Endometrium (tissue), 2 donors: ENCODE data around the gene PPP1R9A.

Experiments used
- FAIRE-seq: peaks from 2 replicates; lab custom pipeline; 2012; peaks lifted over from hg19 to GRCh38; lab: Jason Lieb, UNC
- donor health status: control.
- donor health status: control.

Gene PPP1R9A

DNA sequence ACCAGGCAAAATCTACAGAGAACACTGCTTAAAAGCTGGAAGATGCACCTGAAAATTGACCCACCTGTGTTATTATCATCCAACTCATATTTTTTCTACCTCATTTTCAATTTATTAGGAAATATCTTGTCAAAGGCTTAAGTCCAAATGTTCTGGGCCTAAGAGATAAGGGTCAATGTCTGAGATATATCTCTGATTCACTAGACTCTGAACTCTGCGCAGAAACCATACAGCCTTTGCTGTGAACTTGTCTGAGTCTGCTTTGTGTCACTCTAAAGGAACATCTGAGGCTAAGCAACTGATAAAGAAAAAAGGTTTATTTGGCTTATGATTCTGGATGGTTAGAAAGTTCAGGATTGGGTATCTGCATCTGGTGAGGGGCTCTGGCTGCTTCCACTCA, 413.3 kb downstream of the PPP1R9A start:
- no peak for FAIRE-seq

DNA sequence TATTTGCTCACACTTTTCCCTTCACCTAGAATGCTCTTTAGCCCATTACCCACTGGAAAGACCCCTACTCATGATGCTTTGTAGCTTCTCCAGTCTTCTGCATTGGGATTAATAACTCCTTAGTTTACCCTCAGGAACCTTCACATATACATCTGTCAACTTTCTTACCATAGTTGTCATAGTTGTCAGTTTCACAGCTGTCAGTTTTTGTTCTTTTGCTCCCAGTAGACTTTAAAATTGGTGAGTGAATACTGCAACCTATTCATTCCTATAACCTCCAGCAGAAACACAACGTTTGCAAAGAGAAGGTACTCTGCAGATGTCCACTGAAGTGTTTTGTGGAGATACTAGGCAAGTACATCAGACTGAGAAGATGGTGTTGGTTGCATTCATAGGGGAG, 414.3 kb downstream of the PPP1R9A start:
- FAIRE-seq = no peak

DNA sequence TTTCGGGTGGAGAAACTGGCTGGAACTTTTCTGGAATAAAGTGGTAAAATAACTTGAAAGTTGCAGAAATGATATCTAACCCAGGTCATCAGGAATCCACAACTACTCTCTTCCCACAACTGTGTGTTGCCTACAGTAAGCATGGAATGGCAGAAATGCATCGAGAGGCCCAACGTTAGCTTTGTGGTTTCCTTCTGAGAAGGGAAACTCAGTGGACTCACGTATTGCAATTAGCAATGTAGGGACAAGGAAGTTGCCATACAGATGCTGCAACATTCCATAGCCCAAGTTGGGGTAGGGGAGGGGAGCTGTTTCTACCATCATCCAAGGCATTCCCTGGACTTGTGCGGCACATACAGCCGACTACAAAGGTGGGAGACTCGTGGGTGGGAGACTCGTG, 415.0 kb downstream of the PPP1R9A start:
- FAIRE-seq = no peak

DNA sequence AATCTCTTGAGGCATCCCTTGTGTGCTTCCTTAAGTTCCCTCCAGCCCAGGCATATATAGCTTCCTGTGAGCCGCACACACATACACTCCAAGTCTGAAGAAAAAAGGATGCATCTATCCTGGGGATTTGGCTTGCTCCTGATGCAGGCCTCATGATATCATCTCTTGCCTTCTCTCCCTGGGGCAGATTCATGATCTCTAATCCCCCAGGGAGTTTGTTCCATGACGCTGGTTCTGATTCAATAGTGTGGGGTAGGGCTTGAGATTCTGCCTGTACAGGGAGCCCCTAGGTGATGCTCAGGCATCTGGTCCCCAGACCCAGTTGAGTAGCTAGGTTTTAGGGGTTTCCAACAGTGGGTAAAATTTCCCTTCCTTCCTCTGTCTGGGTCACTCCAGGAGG, 415.5 kb downstream of the PPP1R9A start:
- no peak for FAIRE-seq

DNA sequence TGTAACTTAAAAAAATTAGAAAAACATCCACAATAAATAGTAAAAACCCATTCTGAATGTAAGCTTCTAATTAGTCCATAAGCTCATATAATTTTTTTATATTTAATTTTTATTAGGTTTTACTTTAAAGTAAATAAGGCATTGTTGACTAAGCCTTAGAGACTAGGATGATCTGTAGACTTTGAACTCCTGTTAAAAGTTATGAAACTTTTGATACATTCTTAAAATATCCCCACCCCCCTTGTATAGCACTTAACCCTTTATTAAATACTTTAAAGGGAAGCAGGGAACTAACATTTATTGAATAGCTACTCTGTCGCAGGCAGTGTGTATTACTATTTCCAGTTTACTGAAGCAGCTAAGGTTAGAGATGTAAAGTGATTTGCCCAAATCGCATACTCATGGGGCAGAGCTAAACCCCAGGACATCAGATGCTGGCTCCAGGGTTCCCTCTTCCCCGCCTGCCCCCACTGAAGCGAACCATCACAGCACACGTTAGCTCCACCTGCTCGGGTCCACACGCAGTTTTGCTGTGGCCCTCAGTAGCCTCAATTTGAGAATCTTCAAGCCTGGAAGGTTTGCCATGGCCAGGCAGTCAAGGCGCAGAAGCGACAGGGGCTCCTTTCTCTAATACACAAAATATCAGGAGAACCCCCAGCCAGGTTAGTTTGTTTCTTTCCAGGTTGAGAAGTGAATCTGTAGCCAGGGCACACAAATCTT, 416.2 kb downstream of the PPP1R9A start:
- FAIRE-seq = no peak

DNA sequence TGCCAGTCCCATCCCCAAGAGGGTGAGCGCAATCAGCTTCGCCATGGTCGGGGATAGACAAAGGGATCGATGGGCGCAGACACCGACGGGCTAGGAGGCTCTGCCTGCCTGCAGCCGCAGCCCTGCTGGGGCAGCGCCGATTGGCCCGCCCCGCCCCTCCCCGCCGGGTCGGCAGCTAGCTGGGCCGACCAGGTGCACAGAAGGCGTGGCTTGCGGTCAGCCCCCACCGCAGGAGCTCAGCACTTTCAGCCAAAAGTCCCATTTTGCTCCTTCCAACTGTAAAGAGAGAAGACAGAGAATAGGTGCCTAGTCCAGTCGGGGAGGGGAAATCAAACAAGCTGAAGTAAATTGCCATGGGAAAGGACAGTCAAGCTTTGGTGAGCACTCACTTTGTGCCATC, 417.0 kb downstream of the PPP1R9A start, which contains the start of gene PON1:
PON1 (minus strand) TSS at position 102 of the 400 bp plus-strand sequence; CDS start at position 45, 57 bp downstream.
- FAIRE-seq = no peak

DNA sequence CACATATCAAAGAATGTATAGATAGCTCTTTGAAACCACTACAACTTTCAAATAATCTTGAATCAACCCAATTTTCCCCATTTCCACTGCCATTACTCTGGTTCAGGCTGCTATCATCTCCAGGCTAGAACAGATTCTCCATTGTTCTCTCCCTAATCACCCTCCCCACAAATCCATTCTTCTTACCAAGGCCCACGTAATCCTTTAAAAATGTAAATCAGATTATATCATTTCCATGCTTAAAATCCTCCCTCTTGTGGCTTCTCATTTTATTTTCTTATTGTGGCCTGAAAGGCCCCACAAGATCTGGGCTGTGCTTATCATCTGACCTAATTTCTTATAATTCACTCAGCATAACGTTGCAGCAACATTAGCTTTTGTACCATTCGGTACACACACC, 420.0 kb downstream of the PPP1R9A start:
- no peak for FAIRE-seq

DNA sequence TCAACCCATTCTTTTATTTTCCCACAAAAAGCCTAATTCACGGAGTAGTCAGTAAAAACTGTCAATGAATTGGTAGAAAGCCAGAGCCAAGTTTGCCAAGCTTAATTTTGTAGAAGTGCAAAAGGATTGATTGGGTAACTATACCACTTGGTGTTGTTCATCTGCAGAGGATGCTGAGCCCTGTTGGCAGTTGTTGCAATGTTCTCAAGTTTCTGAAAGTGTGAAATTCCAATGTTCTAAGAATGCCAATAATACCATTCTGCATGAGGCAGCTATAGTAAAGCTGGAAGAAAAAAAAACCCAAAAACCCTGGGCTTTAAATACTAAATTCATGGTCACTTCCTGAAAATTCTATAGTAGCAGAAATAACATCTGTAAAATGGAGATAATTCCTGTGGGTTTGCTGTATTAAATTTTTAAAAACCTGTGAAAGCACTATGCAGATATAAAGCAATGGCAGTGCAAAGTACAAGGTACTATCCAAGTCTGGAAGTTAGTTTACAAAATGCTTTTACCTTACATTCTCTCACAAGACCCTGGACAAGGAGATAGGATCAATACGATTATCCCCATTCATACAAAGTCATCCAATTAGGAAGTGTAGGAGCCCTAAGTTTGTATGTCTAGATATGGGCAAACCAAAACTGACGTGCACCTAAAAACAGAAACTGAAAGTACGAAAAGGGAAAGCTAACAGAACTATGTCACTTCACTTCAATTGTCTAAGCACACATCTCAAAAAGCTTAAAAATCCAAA, 423.0 kb downstream of the PPP1R9A start:
- FAIRE-seq = no peak

DNA sequence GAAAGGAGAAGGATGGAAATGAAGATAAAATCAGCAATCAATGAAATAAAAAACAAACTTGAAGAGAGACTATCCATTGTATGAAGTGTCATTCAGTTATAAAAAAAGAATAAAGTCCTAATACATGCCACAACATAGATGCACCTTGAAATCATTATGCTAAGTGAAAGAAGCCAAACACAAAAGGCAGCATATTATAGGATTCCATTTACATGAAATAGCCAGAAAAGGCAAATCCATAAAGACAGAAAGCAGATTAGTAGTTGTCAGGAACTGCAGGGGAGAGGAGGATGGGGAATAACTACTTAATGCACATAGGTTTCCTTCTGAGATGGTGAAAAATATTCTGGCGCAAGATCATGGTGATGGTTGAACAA, 423.6 kb downstream of the PPP1R9A start:
- no peak for FAIRE-seq

DNA sequence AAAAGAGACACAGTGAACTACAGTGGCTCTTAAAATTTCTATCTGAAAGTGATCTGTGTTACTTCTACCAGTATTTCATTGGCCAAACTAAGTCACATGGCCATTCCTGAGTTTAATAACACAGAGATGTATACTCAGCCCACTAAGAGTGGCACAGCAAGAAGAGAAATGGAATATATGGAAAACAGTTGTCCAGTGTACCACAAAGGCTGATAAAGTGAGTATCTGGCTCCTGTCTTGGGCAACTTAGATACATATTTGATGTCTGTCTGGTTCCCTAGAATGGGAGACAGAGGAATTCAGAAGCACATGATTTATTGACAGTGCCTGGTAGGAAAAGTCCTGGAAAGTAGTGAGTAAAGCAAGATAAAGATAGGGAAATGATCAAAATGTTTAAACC, 427.1 kb downstream of the PPP1R9A start:
- FAIRE-seq = no peak

DNA sequence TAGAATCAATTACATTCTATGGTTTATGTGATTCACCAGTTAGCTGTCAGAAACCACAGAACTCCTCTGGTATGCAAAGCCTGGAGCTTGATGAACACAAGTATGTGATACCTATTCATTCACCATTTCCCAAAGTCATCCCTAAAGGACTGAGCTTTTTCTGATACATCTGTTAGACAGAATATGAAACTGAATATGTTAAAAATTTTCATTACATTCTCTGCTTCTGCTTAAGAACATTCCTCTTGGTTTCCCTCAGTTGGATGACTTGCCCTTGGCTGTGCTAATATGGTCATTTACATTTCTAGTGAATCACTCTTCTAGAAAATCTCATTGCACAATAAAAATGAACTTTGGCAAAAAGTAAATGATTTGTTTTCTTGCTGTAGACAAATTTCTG, 427.7 kb downstream of the PPP1R9A start:
- no peak for FAIRE-seq

DNA sequence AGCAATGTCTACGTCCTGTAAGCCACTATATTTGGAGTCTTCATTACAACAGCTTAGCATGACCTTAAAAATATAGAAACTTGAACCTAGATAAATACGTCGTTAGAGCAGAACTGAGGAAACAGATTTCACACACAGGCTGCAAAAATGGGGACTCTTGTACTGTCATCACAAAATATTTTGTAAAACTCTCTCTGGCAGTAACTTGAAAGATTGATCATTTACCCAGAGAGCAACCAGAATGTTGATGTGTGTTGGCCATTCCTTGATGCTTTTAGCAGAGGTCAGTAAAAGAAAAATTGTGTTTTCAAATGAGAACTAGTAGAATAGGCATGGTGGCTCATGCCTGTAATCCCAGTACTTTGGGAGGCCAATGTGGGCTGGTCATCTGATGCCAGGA, 431.4 kb downstream of the PPP1R9A start:
- FAIRE-seq = no peak

DNA sequence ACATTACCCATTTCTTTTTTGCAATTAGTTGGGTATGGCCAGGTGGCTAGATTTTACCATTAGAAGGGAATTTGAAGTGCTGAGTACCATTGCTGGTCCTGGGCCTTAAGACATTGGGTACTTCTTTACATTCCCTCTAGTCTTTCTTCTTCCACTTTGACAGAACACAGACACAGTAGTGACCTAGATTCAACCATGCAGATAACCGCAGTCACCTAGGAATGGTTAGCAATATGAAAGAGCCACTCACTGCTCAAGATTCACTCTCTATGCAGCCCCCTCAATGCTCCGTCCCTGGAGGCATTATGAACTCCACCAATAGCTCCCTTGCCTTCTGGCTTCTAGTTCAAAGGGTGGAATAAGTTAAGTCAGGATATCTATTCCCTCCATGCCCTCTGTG, 433.1 kb downstream of the PPP1R9A start:
- no peak for FAIRE-seq

DNA sequence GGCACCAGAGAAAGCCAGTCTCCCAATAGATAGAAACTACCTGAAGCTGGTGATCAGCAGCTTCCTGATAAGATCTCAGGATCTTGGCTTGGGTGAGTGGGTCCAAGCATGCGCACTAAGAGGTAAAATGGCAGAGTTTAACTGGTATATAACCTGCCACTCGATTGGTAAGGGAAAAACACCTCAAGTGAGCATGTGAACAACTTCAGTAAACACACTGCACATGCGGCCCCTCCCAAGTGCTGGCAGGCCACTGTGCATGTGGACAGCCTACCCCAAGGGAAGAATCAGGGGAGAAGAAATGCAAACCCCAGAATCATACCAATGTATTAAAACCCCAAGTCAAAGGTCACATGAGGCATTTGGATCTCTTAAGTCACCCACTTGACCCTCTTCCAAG, 434.6 kb downstream of the PPP1R9A start:
- no peak for FAIRE-seq

DNA sequence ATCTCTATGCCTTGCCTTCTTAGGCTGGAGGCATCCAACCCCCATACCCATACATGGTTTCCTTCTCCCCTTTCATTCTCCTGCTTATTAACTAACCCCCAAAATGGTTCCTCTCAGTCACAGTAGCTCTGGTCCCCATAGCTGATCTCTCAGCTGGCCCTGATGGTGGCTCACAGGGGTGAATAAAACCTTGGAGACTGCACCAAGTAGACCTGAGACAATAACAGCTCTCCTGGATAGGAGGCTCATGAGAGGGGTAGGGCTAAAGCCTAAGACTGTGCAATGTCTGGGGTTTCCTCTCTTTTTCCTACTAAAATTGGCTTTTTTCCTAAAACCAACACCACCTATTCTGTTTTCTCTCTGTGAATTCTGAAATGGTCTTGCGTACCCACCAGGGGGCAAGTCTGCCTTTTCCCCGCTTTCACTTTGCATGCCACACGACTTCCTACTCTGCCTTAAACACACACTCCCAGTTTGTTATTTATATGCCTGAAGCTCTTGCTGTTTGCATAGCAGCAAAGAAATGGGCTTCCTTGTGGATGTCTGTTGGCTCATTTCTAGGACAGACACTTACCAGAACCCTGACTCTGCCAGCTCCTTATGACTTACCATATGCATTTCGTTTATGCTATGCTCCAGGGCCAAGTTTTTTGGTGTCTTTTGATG, 435.4 kb downstream of the PPP1R9A start:
- no peak for FAIRE-seq
